Middle frontal gyrus (tissue), 1 donor: ENCODE measurements around the gene ANKLE1.

Experiments used
- DNase-seq: peaks from one replicate; pipeline ENCODE4 v3.0.0-alpha.2; 2015; ENCODE audit warnings: low spot score; ENCODE audit errors: extremely low spot score

The ANKLE1 gene, protein sequence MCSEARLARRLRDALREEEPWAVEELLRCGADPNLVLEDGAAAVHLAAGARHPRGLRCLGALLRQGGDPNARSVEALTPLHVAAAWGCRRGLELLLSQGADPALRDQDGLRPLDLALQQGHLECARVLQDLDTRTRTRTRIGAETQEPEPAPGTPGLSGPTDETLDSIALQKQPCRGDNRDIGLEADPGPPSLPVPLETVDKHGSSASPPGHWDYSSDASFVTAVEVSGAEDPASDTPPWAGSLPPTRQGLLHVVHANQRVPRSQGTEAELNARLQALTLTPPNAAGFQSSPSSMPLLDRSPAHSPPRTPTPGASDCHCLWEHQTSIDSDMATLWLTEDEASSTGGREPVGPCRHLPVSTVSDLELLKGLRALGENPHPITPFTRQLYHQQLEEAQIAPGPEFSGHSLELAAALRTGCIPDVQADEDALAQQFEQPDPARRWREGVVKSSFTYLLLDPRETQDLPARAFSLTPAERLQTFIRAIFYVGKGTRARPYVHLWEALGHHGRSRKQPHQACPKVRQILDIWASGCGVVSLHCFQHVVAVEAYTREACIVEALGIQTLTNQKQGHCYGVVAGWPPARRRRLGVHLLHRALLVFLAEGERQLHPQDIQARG

GRCh38 chr19:17281391-17282304, at the start of gene ANKLE1:
Gene ANKLE1 (plus strand): TSS chr19:17281901. CDS start chr19:17281921, 20 bp downstream.
- no peak for DNase-seq

DNA sequence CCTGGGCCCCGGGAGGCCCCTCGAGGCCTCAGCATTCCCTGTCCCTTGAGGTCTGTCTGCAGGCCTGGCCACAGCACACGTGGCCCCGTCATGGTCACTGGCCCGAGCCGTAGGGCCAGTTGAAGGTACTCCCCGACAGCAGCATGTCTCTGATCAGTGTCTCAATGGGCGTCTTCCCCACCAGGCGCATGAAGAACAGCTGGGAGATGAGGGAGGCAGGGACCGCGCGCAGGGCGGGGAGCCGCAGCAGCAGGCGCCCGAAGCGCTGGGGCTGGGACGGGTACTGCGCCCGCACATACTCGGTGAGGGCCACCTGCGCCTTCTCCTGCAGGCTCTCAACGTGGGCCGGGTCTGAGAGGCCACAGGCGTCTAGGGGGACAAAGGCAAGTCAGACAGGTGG, 49.4 kb upstream of the ANKLE1 start:
- no peak for DNase-seq

DNA sequence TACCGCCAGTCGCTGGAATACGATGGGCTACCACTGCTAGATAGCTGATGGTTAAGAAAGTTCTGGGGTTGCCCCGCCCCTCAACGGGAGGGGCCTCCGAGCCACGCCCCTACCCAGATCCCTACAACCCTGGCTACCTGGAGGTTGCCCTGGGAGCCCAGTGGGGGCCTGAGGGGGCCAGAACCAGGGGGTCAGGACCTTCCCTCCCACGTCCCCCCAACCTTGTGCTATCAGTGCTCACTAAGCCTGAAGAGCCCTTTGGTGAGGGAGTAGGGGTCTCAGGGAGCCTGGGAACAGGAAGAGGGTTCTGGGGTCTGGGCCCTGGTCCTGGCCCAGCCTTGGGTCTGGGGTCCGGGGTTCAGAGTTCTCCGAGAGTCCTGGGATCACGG, 46.8 kb upstream of the ANKLE1 start:
- no peak for DNase-seq

GRCh38 chr19:17235300-17235970, 46.3 kb upstream of the ANKLE1 start:
- peak; percentile 61 for DNase-seq

DNA sequence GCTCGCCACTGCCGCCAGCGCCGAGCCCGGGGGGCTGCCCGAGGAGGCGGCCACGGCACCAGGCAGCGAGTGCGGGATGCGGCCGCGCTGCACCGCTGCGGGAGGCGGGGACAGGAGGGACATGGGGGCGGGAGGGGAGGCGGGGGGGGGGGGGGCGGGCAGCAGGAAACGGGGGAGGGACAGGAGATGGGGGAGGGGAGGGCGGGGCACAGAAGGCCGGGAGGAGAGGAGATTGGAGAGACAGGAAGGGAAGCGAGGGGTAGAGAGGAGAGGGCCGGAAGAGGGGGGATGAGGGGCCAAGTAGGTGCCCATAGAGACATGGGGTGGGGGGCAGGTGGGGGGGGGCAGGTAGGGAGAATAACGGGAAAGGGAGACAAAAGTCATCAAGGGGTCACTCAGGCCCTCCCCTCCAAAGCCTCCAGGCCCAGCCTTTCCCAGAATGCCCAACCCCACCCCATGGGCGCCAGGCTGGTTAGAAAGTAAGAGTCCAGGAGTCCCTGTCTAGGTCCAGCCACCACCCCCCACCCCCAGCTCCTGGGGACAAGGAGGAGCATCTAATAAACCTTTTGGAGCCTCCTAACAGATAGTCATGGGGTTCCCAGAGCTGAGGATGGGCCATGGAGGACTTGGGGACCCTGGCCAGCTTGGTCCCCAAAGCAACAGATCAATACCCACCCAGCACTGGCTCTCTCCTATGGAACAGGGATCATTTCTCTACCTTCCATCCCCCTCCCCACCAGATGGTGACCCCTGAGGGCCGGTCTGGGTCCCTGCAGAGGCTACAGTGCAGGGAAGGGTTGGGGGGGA, 45.5 kb upstream of the ANKLE1 start:
- no peak for DNase-seq

DNA sequence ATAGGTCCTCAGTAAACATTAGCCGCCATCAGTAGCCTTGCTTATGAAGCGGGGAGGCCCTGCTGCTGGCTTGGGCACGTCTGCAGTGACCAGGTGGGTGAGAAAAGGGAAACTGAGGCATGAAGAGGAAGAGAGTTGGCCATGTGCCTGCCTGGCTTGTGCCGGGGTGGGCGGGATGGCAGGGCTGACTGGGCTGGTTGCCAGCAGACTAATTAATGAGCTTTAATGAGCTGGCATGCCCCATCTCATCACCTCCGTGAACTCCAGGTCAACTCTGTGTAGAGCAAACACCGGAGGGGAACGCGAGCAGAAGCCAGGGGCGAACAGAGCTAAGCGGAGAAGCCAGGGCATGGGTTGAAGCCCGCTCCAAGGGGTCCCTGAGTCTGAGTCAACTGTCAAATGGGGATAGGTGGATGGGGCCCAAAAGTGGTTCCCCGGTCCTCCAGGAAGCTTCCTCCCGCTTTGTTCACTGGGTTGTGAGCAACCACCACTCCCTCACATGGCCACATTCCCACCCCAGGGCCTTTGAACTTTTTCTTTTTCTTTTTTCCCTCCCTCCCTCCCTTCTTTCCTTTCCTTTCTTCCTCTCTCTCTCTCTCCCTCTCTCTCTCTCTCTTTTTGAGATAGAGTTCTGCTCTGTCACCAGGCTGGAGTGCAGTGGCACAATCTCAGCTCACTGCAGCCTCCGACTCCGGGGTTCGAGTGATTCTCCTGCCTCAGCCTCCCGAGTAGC, 44.7 kb upstream of the ANKLE1 start:
- no peak for DNase-seq

GRCh38 chr19:17237747-17238706, 43.7 kb upstream of the ANKLE1 start:
- DNase-seq, result no peak

DNA sequence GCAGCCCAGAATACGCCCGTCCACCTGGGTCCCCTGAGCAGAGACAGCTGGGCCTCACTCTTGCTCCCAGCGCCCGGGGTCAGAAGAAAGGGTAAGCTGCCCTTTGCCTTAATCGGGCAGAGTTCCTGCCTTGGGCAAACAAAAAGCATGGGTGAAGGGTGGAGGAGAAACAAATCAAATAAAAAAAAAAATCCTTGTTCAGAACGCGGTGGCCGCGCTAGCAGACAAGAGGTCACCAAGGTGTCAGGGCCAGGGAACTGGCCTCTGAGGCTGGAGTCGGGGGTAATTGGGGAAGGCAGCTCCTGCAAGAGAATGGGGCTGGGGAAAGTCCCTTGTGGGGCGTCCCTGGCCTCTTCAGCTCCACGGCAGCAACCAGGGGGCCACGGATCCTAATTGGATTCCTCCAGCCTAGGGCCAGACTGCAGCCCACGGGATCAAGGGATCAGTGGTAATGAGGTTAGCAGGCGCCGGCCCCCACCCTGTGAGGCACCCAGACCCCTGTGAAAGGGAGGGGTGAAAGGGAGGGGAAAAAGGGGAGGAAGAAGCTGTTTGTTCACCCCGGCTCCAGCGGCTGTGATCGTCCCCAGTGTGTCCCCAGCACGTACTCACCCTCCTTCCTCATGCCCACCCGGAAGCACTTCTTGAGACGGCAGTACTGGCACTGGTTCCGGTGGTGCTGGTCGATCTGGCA, 41.5 kb upstream of the ANKLE1 start:
- DNase-seq, result no peak

DNA sequence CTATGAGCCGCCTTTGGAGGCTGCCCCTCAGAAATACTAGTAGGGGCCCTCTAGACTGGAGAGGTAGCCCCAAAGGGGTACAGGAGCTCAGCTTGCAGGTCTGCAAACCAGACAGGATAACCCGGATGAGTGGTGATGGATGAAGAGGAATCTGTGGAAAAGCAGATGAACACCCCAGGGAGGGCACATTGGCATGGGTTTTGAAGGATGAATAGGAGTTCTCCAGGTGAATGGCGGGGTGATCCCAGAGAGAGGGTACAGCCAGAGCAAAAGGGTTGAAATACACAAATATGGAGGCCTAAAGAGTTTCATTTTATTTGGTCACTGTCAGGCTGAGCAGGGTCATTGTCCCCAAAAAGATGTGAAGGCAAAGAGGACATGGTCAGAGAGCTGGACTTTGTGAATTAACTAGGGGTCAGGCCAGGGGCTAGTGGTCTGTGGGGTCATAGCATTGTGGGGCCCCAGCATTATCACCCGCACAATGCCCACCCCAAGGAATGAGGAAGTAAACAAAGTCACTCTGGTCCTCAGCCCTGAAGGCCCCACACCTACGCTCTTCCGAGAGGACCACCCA, 40.8 kb upstream of the ANKLE1 start:
- DNase-seq, result no peak

DNA sequence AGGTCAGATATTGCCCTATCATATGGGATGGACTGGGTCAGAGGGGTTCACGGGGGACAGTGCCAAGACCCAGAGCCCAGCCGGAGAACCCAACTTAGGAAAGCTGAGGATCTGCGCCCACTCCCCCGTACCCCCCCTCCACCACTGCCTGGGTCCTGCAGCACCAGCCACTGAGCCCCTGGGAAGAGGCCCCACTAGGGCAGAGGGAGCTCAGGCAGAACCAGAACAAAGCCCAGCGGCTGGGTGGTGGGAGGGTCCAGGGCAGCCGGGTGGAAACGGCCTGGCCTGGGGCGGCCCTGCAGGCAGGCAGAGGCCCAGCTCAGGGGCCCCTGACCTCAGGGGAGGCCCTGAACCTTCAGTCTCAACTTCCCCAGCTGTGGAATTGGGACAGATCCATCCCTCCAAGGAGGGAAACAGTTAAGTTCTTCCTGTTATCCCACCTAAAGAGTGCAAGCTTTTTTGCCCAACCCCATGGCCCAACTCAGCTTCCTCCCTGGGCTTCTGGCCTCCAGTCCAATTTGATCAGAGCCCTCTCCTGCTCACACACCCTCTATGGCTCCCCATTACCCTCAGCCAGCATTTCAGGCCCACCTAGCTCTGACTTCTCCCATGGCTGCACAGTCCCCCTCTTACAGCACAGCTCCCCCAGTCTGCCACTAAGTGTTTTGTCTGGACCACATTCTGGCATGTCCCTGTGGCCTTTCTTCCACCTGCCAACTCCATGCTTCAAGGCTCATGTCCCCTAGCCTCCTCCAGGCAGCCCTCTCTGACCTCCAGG, 39.1 kb upstream of the ANKLE1 start:
- no peak for DNase-seq

DNA sequence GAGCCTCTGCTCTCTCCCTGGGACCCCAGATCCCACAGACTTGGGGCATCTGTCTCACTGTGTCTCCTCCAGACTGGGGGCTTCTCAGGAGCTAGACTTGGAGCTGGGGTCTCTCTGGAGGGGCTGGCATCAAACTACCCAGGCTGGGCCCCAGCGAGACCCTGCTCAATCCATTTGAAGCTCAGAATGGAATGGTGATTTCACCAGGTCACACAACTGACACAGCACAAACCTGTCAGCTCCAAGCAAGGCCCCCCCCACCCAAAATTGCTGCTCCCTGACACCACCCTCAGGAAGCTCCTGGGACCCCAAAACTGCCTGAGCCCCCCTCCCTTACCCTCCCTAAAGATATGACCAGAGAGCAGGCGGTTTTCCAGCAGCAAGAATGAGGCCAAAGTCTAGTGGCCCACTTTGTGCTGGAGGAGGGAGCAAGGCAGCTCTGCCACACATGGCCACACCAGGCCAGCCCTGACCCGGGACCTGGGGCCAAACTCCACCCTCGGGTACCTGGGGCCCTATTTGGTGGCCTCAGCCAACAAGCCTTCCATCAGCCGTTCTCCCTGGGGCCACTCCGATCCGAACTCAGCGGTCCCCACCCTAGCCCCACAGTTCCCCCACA, 38.4 kb upstream of the ANKLE1 start:
- no peak for DNase-seq

DNA sequence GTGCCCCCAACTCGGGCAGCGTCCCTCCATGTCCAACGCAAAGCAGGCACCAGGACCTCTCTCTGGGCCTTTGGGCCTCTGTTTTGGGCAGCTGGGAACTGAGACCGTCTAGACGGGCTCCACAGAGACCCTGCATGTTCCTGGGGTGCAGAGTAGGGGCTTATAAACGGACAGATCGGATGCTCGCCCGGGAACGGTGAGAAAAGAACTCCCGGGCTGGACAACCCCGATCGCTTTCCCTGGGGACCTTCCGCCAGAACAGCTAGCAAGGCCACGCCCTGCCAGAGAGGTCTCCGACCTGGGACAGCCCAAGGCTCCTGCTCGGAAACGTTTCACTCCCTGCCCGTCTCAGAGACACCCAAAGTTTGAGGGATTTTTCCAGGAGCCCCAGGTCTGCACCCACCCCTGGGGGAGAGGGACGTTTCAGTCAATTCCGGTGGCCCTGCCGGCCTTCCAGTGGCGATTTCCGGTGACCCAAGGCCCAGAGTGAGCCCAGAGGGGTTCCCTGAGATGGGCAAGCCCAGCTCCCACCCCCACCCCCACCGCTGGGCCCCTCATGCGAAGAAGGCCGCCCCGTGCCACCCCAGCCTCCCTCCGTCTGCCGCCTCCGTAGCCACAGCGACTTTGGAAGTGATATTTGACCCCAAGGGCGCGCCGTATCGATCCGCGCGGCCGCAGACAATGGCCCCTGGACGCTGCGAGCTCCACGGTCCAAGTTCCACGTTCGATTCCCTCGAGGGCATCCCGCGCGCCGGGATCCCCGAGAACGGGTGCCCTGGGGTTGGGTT, 37.7 kb upstream of the ANKLE1 start:
- no peak for DNase-seq

- no peak for DNase-seq
Measured at GRCh38 chr19:17244618-17245534, 36.8 kb upstream of the ANKLE1 start.

- DNase-seq, result no peak
Measured at GRCh38 chr19:17245535-17245984, 36.1 kb upstream of the ANKLE1 start, which contains the start of gene NR2F6. Gene NR2F6 (minus strand): TSS chr19:17245919. CDS start chr19:17245220, 699 bp downstream.
